ENCODE measurements around the gene NLGN3.
A peak's percentile ranks its signal among the peaks of the same experiment; 100 is the strongest.
"Not testable (repeated sequence)": the region's sequence is repeated elsewhere in the genome, so short reads cannot be mapped to it uniquely, and the experiment has no call there.

NLGN3 gene

DNA sequence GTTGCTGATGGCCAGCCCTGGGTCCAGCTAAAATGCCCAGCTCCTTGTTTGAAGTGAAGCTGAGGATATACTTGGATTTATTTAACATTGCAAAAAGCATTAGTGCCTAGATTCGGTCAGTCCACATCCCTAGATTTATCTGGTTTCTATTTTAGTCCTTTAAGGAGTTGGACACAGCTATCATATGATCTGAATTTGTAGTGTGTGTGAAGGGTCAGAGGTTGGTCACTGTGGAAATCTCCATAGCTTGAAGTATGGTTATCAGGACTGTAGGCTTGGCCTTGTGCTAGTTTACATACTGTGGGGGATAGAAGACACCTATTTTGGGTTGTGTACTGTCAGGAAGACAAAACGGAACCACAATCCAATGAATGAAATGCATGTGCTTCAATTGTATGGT is 28.8 kb downstream of the NLGN3 start:
- DNase-seq: no peak

DNA sequence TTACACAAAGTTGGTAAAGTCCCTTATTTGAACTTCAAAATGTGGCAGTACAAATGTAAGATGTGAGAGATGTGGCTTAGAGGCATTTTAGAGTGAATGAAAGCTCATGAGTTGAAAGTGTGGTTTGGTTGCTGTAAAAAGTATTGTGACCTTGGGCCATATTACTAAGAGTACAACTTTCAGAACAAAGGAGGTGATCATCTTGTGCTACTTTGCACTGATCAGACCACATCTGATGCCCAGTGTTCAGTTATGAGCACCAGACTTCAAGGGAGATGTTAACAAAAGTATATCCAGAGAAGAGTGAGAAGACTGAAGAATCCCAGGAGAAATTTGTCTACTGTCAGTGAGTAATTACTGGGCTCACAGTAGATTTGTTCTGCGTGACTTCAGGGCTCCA is 30.2 kb downstream of the NLGN3 start:
- no peak for DNase-seq

DNA sequence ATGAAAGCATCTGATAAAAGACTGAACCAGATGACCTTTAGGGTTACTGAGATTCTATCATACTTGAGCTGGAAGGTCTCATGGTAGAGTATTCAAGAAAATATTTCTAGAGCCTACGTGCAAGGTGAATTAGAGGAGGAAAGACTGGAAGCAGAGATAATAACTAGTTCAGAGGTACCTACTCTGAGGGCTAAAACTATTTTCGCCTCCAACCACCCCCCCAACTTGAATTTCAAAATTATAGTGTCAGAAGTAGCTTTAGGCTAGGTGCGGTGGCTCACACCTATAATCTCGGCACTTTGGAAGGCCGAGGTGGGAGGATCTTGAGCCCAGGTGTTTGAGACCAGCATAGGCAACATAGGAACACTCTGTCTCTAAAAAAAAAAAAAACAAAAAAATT is 30.9 kb downstream of the NLGN3 start:
- no peak for DNase-seq

DNA sequence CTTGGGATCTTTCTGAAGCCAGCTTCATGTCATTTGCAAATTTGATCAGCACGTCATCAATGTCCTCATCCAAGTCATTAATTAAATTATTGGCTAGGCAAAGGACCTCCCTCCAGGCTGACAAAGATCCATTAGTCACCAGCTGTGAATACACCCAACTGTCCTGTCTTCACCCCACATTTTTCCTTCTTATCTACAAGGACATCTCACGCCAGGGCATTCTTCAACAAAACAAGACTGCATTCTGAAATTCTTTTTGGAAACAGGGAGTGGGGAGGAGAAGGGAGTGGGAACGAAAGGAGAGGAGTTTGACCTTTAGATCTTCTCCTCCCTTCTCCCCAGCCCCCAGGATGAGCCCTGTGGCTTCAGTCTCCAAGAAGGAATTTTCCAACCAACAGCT is 32.7 kb downstream of the NLGN3 start:
- no peak for DNase-seq

DNA sequence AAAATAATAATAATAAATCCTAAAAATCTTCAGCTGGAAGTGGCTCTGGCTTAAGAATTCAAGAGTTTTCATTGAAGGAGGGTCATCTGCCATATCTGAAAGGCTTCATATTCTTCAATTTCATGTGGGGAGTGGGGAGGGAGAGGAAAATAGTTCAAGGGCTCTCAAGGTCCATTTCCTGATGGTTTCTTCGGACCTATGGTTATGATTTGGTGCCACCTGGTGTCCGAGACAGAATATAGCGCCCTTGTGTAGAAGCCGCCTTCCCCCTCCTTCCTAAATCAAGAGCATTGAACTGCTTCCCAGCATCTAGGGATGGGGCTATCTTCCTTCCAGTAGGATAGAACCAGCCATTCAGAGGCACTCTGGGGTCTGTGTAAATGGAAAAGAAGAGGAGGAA is 34.3 kb downstream of the NLGN3 start:
- DNase-seq: peak; percentile 25 to 43

DNA sequence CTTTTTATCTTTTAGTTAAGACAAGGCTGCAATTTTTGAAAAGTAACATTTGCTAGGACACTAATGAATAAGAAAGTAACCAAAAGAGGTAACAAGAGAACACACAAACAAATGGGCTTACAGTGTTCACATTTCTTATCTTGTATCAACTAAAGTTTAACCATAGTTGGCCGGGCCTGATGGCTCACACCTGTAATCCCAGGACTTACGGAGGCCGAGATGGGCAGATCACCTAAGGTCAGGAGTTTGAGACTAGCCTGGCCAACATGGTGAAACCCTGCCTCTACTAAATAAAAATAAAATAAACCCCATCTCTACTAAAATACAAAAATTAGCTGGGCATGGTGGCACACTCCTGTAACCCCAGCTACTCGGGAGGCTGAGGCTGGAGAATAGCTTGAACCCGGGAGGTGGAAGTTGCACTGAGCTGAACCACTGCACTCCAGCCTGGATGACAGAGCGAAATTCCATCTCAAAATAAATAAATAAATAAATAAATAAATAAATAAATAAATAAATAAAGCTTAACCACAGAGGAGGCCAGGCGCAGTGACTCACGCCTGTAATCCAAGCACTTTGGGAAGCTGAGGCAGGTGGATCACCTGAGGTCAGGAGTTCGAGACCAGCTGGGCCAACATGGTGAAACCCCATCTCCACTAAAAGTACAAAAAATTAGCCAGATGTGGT is 36.1 kb downstream of the NLGN3 start:
- not testable (repeated sequence) for DNase-seq

DNA sequence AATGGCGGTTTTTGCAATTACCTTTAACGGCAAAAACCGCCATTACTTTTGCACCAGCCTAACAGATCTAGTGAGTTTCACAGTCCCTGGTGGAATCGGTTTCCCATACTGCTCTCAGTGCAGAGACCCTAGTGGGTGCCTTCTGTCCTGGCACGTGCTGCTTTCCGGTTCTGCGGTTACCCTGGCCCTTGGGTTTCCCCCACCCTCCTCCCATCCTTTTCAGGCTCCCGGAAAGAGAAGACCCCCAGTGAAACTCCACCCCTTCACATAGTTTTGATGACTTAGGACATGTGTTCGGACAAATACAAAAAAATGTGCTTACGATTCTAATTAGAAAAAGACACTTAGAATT is 36.9 kb downstream of the NLGN3 start:
- DNase-seq: peak; percentile 50 to 59

DNA sequence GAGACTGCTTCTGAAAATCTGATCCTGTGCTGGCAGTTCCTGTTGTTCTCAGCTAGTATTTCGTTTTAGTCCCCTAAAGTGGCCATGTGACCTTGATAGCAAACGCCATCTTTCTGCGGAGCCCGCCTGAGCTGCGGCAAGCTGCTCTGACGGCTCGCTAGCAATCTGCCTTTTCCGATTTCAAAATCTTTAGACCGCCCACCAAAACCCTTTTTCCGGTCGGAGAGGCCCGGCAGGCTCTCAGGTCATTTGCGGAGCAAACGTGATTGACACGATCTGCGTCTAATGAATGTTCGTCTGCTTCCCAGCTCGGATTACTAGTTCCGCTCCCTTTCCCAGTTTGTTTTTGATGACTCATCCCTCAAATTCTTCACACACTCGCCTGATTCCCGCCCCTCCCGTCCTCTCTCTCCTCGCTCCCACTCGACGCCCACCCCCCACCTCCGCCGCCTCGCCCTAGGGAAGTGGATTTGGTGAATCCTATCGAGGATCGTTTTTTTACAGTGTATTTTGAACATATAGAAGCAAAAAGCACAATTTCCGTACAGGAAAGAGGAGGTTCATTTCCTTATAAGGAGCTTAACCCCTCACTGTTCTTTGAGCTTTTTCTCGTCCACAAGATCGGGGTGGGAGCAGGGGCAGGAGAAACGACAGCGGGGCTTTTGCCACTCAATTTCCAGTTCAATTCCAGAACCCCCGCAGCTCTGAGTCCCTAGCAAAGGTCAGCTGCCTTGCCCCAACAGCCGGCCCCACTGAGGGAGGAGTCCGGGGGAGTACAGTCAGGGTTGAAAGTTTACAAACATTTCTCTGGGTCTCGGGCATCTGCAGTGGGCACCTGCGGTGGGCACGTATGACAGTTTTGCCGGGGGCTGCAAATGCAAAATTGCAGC is 37.5 kb downstream of the NLGN3 start:
- DNase-seq: peak; percentile 77 to 79

DNA sequence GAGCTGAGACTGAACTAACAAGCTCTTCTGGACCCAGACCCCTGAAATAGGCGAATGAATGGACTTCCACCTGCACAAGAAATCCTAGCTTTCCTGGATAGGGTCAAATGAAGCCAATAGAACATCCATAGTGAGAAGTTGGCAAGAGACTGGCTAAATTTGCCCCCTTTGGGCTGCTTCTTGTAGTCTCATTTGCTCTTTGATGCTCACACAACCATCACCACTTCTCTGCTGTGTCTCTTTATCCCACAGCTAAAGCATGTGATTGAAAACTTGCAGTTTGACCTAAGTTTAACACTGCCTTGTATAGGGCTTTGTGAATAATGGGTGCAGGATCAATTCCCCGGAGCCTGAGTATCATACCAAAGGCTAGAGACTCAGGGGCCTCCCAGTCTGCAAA is 38.2 kb downstream of the NLGN3 start:
- no peak for DNase-seq

DNA sequence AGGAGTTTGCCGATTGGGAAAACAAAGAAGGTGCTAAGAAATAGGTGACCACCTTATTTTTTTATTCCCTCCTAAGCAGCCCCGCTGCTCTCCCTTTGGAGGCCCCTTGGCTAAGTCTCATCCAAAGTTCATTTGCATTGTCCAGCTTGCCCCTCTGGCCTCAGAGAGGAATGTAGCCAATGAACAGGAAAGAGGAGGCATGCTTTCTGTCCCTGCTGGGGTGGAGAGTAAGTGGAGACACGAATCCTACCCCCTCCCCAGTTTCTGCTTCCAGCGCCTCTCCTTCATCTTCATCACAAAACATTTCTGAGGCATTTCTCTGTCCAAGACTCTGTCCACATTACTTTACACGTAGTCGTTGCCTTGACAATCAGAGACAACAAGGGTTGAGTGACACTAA is 38.7 kb downstream of the NLGN3 start:
- no peak for DNase-seq

DNA sequence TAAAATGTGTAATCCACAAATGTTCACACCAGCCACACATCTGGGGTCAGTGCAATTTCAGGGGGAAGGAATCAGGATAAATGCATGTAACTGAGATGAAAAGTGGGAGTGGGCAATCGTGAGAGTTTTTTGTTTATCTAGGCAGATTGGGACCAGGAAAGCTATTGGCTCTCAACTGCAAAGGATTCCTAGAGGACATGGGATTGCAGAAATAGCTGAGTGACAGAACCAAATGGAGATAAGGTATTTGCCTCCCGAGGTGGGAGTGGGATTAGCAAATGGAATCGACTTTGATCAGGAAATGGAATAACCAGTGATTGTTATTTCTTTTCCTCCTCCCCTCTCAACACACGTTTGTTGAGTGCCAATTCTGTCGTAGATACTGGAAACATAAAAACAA is 39.5 kb downstream of the NLGN3 start:
- DNase-seq: no peak

DNA sequence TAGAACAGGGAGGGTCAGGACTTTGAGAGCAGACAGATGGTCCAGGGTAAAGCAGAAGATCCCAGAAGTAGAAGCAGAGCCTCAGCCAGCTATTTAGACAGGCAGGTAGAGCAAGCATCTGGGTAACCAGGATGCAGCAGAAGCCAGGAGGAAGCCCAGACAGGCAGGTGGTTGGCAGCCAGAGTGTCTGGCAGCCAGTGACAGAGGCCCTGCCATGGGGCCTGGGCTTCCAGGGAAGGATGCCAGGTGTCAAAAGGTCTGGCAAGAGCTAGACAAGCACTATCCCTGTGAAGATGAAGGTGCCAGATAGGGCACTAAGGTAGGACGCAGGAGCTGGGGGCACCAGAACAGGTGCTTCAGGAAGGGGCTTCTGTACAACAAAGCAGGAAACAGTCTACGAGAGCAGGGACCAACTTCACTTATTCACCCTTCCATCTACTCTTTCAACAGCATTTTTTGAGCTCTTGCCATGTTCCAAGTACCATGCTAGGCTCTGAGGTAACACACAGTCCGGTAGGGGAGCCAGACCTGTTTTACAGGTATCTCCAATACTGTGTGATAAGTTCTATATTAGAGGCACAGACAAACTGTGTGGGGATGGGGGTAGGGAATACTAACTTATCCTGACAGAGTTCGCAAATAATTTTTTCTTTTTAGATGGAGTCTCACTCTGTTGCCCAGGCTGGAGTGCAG is 40.3 kb downstream of the NLGN3 start:
- no peak for DNase-seq

DNA sequence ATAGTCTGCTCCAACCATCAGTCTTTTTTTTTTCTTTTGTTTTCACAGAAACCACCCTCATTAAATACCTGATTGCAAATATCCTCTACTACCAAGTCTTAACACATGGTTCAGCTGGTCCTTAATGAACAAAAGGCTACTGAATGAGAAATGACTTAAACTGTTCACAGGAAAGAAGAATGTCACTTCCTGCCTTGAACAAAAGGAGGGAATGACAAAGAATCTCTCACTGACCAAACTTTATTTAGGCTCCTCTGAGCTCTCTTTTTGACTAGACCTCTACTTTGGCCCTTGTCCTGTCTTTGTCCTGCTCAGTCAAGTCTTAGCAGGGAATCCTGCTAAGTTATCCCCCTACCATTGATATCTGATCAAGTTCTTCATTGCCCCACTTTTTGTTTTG is 46.6 kb downstream of the NLGN3 start:
- DNase-seq: no peak

DNA sequence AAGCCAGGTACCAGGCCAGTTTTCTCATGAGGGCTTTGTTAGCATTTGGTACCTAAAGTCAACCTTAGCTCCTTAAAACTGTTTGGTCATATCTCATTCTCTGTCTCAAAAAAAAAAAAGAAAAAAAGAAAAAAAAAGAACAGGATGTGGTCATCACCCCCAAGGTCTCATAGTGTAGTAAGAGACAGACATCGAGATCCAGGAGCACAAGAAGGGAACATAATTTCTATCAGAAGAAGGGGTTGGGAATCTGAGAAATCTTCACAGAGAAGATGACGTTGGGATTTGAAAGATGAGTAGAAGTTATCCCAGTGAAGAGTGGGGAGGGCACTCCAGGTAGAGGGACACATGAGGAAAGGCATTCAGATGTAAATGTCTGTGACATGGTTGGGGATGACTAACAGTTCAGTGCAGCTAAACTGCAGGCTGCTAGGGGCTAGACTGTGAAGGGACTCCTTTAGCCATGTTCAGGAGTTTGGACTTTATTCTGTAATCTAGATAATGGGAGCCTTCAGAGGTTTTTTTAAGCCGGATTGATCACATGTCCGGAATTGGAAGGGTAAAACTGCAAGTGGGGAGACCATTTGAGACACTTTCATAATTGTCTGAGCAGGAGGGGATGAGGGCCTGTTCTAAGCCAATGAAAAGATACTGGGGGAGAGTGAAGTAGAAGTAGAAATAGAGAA is 51.5 kb downstream of the NLGN3 start:
- peak in 1 of 2 donors; percentile 19 for DNase-seq

DNA sequence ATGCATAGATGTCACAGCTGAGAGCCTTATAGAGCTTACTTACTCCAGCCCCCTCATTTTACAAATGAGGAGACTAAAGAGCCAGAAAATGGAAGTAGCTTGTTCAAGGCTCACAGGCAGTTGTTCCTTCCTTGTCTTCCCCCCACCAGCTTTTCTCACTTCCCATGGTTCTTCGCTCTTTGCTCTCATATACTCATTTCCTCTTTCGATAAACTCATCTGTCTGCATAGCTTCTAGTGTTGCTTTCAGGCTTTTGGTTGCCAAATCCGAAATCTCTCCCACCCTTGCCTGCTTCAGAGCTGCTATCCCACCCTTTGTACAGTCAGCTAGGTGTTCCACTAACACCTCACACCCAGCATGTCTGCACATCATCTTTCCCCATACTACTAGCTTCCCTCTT is 53.4 kb downstream of the NLGN3 start:
- no peak for DNase-seq

DNA sequence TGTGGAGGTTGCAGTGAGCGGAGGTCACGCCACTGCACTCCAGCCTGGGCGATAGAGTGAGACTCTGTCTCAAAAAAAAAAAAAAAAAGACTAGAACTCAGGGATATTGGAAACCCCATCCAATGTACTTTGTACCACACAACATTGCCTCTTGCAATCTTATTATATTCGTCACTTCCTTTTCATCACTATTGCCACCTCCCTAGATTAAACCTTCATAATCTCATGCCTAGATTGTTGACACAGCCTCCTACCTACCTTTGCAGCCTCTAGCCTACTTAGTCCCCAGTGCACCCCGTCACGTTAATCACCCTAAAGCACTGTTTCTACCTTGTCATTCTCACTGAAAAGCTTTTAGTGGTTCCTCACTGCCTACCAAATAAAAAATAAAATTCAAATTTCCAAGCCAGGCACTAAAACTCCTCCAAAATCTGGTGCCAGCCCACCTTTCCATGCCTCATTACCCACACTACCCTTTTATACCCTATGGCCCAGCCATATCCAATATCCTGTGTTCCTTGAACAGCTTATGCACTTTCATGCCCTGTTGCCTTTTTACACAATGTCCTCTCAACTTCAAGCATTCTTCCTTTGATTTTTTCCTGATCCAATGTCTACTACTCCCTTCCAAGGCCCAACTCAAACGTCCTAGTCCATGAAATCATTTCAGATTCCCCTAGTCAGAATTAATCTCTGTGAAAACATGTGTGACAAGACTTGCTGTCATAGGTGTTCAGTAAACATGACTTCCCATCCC is 54.8 kb downstream of the NLGN3 start:
- no peak for DNase-seq

DNA sequence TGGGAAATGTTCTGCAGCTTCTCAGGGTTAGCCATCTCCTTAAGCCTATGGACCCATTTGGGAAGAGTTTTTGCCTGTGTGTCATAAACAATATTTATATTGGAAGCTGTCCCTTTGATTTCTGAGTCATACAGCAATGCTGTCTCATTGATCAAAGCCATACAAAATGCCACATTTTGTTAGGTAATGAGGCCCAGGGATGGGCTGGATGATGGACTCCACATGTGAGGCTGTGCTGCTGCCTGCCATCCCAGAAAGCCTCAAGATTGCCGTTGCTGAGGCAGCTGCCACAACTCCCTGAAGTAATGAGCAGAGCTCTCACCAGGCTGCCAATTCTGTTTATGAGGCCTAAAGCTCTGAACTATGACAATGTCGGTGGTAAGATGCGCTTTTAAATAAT is 66.2 kb downstream of the NLGN3 start:
- no peak for DNase-seq

DNA sequence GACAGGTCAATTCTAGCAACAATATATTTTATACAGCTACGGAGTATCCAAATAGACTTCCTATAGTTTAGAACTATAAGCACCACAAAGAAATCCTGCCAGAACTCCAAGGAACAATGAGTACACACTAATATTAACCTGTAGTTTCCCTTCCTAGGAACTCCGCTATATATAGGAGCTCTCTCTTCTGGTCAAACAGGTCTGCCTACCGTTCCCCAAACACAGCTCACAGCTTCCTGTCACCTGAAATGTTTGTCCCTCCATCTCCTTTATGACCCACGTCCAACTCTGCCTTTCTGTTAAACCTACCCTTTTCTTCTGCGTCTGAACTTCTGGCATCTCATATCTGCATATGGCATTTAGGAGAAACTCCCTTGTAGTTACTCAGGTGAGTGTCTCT is 67.9 kb downstream of the NLGN3 start:
- DNase-seq: no peak

DNA sequence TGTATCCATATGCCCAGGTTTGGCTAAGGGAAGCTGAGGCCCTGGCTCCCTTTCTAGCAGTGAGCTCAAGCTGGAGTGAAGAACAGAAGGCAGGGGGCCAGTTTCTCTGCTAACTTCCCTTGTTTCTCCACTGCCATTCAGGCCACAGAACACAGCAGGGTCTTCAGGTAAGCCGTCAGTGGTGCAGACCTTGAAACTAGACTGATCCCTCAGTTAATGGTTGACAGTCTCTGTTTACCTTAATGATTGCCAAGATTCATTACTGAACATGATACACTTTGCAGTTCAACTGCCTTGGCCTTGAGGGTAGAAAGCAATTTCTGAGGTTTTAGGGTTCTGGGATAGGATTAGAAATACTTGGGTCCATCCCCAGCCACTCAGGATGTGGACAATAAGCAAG is 69.5 kb downstream of the NLGN3 start:
- no peak for DNase-seq

DNA sequence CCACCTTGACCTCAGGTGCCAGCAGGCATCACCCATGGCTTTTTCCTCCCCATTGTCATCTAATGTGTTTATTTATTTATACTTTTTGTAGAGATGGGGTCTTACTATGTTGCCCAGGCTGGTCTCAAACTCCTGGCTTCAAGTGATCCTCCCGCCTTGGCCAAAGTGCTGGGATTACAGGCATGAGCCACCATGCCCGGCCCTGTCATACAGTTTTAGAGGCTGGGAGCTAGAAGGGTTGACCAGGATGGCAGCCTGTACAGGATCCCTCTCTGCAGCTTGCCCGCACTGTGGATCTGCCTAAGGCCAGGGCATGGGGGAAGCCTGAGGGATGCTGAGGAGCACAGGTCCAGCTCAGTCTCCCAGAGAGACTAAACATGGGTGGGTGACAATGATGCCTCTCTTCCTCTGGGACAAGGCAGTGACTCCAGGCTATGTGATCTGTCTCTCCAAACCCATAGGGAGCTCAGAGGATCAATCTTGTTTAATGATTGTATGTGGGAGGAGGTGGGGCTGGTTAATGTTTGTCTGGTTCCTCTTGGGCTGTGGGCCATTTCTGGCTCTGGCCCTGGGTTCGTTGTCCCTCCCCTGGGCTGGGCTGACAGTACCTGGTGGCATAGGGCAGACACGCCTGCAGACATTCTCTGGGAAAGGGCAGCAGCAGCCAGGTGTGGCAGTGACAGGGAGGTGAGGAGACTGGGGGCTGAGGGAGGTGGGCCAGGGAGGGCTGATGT is 70.1 kb downstream of the NLGN3 start:
- no peak for DNase-seq

DNA sequence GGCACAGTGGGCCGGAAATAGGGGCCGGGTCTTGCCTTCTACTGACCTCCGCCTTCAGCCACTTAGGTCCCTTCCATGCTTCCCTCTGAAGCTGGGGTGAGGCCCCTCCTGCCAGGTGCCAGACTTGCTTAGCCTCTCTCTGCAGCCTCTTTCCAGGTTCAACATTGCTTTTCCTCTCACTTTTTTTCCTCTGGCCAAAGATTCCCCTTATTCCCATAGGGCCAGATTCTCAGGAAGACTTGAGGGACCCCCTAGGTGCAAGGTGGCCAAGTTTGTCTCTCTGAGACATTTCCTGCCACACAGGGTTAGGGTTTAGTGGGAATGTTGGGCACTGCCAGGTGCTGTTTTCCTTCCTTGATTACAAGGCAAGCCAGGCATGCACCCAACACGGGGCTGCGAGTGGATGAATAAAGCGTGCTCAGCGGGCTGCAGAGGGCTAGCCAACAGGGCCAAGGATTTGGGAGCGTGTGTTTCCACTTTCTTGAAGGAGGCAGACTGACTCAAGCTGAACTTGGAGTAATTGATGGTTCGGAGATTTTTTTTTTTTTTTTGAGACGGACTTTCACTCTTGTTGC is 70.8 kb downstream of the NLGN3 start:
- no peak for DNase-seq

DNA sequence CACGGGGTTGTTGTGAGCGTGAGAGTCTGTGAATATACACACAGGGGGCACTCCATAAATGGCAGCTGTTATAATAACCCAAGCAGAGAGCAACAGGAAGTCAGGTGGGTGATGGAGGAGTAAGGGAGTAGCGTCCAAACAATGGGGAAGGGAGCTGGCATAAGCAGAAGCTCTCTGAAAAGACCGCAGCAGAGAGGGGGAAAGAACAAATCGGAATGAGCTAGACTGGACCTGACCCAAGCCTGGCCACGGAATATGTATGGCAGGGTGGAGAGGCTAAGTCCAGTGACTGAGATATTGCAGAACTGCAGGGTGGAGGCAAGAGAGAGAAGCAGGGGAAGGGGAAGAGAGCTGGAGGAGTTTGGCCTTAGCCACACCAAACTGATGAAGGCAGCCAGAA is 71.8 kb downstream of the NLGN3 start:
- no peak for DNase-seq

Measured in stimulated activated CD4-positive, alpha-beta T cell treated with anti-CD3 and anti-CD28 coated beads, Interleukin-2, amount 100 ng/mL, for 24 hours (primary cell).